Pancreas (tissue), 10 donors: ENCODE results near the gene FXR2. TPM values are rescaled to one million over a fixed set of nuclear protein-coding genes. Genes with fewer than 3 reads are reported as not detected.
A peak's percentile ranks its signal among the peaks of the same experiment; 100 is the strongest.

Source experiments
- ATAC-seq, 4 donors: fragments of 200-7000 bp; cut with Tn5 transposase; one replicate each; pipeline versions ENCODE4 v1.8.0 to v1.9.1; 2020; ENCODE audit warnings: mild to moderate bottlenecking in 4 of 4, moderate library complexity in 4 of 4
- DNase-seq, 6 donors: peaks; one replicate each; pipeline ENCODE4 v3.0.0-alpha.2; 2020
- FAIRE-seq: peaks from 2 replicates; lab custom pipeline; 2012; peaks lifted over from hg19 to GRCh38; lab: Jason Lieb, UNC
- H3K27ac ChIP-seq, 4 donors: fragments of 200-600 bp; sonication (generic); 1 replicate in 3 of 4; 2 replicates in 1 of 4; pipeline versions ENCODE4 v1.5.0 to v1.8.0; 2020
- H3K27me3 ChIP-seq, 4 donors: fragments of 200-600 bp; one replicate each; pipeline ENCODE4 v1.8.0; 2021
- H3K36me3 ChIP-seq, 3 donors: fragments of 200-600 bp; sonication (generic) in 1 of 3; one replicate each; pipeline versions ENCODE4 v1.5.0 to v1.8.0; 2020 to 2021
- H3K4me1 ChIP-seq, 3 donors: fragments of 200-600 bp; one replicate each; pipeline ENCODE4 v1.8.0; 2021
- H3K4me3 ChIP-seq, 4 donors: fragments of 200-600 bp; sonication (generic) in 2 of 4; one replicate each; pipeline versions ENCODE4 v1.5.0 to v1.8.0; 2020 to 2021
- H3K9me3 ChIP-seq, 4 donors: fragments of 200-600 bp; one replicate each; pipeline ENCODE4 v1.8.0; 2021
- WGBS, 2 donors: extraction: QIAGEN DNeasy Blood & Tissue Kit; methylation state at CpG; one replicate each; pipeline ENCODE4 v1.1.7; 2013; 5-methylcytosine and 5-hydroxymethylcytosine counted together
- intact Hi-C, 3 donors: fragments of 100-400 bp; cut with DNase I; formaldehyde crosslinking; loops; one replicate each; pipeline versions ENCODE4 v1.11.1 to v1.14.2; 2022
- polyA plus RNA-seq, 2 donors: library from polyadenylated mRNA; stranded (reverse); fragments of 200-250 nt; gene quantifications; one replicate each; pipeline ENCODE4 v1.2.3, GENCODE V29; 2013
- total RNA-seq, 6 donors: library from RNA; stranded (reverse); fragmentation: NEBNext Ultra II Directional in 4 of 6; extraction: Animal tissue kit (Norgen Biotek cat#: 25700) in 4 of 6; gene quantifications; one replicate each; pipeline versions ENCODE4 v1.2.1 to v1.2.4, GENCODE V29; 2021 to 2023
- TF ChIP-seq, protein P1 (sequence below), 4 donors: fragments of 200-600 bp; sonication (generic) in 3 of 4; IDR thresholded peaks; one replicate each; pipeline versions ENCODE4 v1.5.0 to v1.8.0; 2021; ENCODE audit warnings: antibody characterized with exemption in 4 of 4
- donor health status: healthy with polysubstance abuse.
- donor health status: DM: no; HTN: no; CAD: no; lungs with moderate emphysema.
- donor health status: DM: no; HTN: no; CAD: no.
- donor health status: control.
- donor health status: control.
- donor health status: Bipolar disorder and iron deficiency.
- donor health status: DM: yes; HTN: yes; CAD: no.
- donor health status: DM: no; HTN: no; CAD: no.
- donor health status: DM: no; HTN: no; CAD: no.
- donor health status: DM: yes; HTN: yes; CAD: no.

FXR2 gene
- total and polyA plus RNA-seq, 8 donors: 7.8 to 25.6 (median 12.6) TPM

GRCh38 chr17:7590743-7591142 is 24.0 kb downstream of the FXR2 start:
- 81 to 84% methylated on average over 4 of the region's 4 CpGs for WGBS, 2 donors
- no peak for ATAC-seq
- Histone ChIP-seq H3K27ac (no peak overlapping the region), H3K36me3 (peaks cover 0 to 46% (median 15%) of the 10 kb centered on the region in 3 donors), H3K4me1 (peaks cover 0 to 3% (median 0%) of the 10 kb centered on the region in 3 donors), H3K4me3 (no peak overlapping the region), H3K27me3 (no peaks in the 10 kb centered on the region), H3K9me3 (no peaks in the 10 kb centered on the region)
- TF ChIP-seq, protein P1, sequence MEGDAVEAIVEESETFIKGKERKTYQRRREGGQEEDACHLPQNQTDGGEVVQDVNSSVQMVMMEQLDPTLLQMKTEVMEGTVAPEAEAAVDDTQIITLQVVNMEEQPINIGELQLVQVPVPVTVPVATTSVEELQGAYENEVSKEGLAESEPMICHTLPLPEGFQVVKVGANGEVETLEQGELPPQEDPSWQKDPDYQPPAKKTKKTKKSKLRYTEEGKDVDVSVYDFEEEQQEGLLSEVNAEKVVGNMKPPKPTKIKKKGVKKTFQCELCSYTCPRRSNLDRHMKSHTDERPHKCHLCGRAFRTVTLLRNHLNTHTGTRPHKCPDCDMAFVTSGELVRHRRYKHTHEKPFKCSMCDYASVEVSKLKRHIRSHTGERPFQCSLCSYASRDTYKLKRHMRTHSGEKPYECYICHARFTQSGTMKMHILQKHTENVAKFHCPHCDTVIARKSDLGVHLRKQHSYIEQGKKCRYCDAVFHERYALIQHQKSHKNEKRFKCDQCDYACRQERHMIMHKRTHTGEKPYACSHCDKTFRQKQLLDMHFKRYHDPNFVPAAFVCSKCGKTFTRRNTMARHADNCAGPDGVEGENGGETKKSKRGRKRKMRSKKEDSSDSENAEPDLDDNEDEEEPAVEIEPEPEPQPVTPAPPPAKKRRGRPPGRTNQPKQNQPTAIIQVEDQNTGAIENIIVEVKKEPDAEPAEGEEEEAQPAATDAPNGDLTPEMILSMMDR (IDR thresholded peaks at IDR 0.05): no peak
- intact Hi-C loops: no loop called here
- FAIRE-seq: no peak
- DNase-seq: no peak

DNA sequence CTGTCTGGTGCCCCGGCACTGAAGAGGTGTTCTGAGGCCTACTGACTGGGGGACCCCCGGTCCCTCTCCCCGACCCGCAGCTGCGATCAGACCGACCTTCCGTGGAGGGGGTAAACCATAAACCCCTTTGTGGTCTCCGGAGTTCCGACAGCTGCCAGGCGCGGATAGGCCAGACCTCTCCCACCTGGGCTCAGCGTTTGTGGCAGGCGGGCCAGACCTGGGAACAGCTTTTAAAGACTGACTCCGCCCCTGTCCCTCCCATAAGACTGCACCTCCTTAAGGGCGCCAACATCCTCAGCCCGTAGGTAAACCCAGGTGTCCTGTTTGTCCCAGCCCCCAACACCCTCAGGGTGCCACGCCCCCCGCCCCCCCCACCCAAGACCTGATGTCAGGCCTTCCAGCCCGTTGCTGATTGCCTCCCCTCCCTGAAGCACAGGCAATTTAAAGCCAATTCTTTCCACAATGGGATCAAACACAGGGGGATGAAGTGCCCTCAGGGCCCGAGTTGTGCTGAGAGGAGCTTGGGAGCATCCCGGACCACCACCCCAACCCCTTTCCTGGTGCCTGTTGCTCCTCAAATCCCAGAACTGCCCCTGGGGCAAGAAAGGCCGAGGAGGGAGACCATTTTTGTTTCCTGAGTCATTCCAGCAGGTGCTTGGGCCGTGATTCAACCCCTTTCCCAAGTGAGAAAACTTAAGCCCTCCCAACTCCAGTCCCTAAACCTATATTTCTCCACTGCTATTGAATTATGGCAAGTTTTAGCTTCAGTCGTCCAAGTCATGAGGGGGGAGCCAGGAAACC is 24.6 kb downstream of the FXR2 start, which contains the start of gene SOX15:
SOX15 (minus strand) TSS at position 204 of the 801 bp plus-strand sequence. CDS start 418 bp downstream, outside the sequence.
- ATAC-seq (peak in 2 of 4 donors; percentile 9 to 11), FAIRE-seq (no peak), DNase-seq (no peak)
- Histone ChIP-seq H3K9me3 (no peaks in the 10 kb centered on the region), H3K27ac (no peak within 1 kb of the TSS), H3K4me3 (peak within 1 kb of the TSS in 2 of 4 donors; percentile 13 to 26), H3K27me3 (no peaks in the 10 kb centered on the region), H3K4me1 (peaks cover 0 to 3% (median 0%) of the 10 kb centered on the region in 3 donors), H3K36me3 (peaks cover 0 to 39% (median 11%) of the 10 kb centered on the region in 3 donors)
- intact Hi-C loops: loop anchor here in 1 of 3 donors (10.0 kb wide), 1 partner anchor 235 kb away; the partner anchor contains the start of genes KCTD11 and TMEM95
- TF ChIP-seq, protein P1 (IDR thresholded peaks at IDR 0.05): no peak
- 66 to 68% methylated on average over 22 to 24 of the region's 24 CpGs for WGBS, 2 donors

DNA sequence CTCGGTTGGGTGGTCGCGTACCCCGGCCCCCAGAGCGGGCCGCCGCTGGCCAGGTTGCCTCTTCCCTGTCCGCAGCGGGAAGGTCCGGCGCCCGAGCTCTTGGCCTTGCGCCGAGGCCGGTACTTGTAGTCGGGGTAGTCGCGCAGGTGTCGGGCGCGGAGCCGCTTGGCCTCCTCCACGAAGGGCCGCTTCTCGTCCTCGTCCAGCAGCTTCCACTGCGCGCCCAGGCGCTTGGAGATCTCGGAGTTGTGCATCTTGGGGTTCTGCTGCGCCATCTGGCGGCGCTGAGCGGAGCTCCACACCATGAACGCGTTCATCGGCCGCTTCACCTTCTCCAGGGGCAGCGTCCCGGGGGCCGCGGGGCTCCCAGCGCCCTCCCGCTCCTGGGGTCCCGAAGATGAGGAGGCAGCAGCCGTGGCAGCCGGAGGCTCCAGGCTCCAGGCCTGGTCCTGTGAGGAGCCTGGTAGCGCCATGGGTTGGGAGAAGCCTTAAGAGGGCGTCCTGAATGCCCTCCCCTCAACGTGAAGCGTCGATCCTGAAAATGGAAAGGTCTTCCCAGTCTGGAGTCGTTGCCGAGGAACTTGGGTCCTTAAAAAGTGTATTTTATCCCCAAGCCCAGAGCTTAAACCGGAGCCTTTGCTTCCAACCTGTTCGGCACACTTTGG is 25.4 kb downstream of the FXR2 start:
- no peak for FAIRE-seq
- peak; percentile 70 to 91 (median 83) for DNase-seq
- TF ChIP-seq, protein P1 (IDR thresholded peaks at IDR 0.05): peak; percentile 69 to 84 (median 81)

GRCh38 chr17:7588553-7589203 is 26.0 kb downstream of the FXR2 start:
- Histone ChIP-seq H3K4me1 (peaks cover 0 to 11% (median 0%) of the 10 kb centered on the region in 3 donors), H3K27ac (no peak overlapping the region), H3K36me3 (peaks cover 0 to 25% (median 0%) of the 10 kb centered on the region in 3 donors), H3K27me3 (no peaks in the 10 kb centered on the region), H3K9me3 (no peaks in the 10 kb centered on the region), H3K4me3 (peak overlapping the region in 2 of 4 donors; percentile 13 to 26)
- peak in 1 of 6 donors; percentile 22 for DNase-seq
- TF ChIP-seq, protein P1 (IDR thresholded peaks at IDR 0.05): no peak
- intact Hi-C loops: loop anchor here in 1 of 3 donors (10.0 kb wide), 1 partner anchor 234 kb away; the partner anchor contains the start of genes KCTD11 and TMEM95
- no peak for ATAC-seq
- 75 to 79% methylated on average over 22 to 30 of the region's 30 CpGs for WGBS, 2 donors
- no peak for FAIRE-seq

More for the DNA sequence above, 25.4 kb downstream of the FXR2 start:
- intact Hi-C loops: loop anchor here in 1 of 3 donors (10.0 kb wide), 1 partner anchor 235 kb away; the partner anchor contains the start of genes KCTD11 and TMEM95
- no peak overlapping the region for H3K27ac ChIP-seq
- no peaks in the 10 kb centered on the region for H3K27me3 ChIP-seq
- peak overlapping the region in 2 of 4 donors; percentile 13 to 26 for H3K4me3 ChIP-seq
- H3K36me3 ChIP-seq: peaks cover 0 to 32% (median 6%) of the 10 kb centered on the region in 3 donors
- peak; percentile 81 to 93 (median 88) for ATAC-seq
- peaks cover 0 to 10% (median 0%) of the 10 kb centered on the region in 3 donors for H3K4me1 ChIP-seq
- 20 to 21% methylated on average over 56 of the region's 56 CpGs for WGBS, 2 donors
- no peaks in the 10 kb centered on the region for H3K9me3 ChIP-seq
